NAMALWA (cell line): ENCODE results near the gene FAM170B.
A peak's percentile ranks its signal among the peaks of the same experiment; 100 is the strongest.

Experiments
- DNase-seq: peaks from one replicate; pipeline ENCODE4 v3.0.0-alpha.2; 2015; ENCODE audit warnings: low spot score

FAM170B gene

GRCh38 chr10:49168831-49169500, 35.1 kb upstream of the FAM170B start:
- no peak for DNase-seq

- no peak for DNase-seq
These were observed 34.3 kb upstream of the FAM170B start for GRCh38 chr10:49168171-49168540.

- no peak for DNase-seq
These were observed 33.8 kb upstream of the FAM170B start for GRCh38 chr10:49167425-49168170.

GRCh38 chr10:49166484-49167400, 32.9 kb upstream of the FAM170B start:
- DNase-seq = no peak

- no peak for DNase-seq
These were observed 32.1 kb upstream of the FAM170B start for GRCh38 chr10:49165821-49166483.

GRCh38 chr10:49165259-49165658, 31.4 kb upstream of the FAM170B start:
- DNase-seq = no peak

- DNase-seq = peak; percentile 92
These were observed 30.9 kb upstream of the FAM170B start for GRCh38 chr10:49164559-49165188.

GRCh38 chr10:49163741-49164140, 29.9 kb upstream of the FAM170B start:
- DNase-seq = no peak

GRCh38 chr10:49162761-49163310, 29.0 kb upstream of the FAM170B start:
- no peak for DNase-seq

- DNase-seq = no peak
These were observed 28.2 kb upstream of the FAM170B start for GRCh38 chr10:49162063-49162462.

GRCh38 chr10:49161411-49161997, 27.7 kb upstream of the FAM170B start:
- peak; percentile 36 for DNase-seq

GRCh38 chr10:49160814-49161213, 27.0 kb upstream of the FAM170B start:
- DNase-seq = no peak

- DNase-seq = no peak
These were observed 26.3 kb upstream of the FAM170B start for GRCh38 chr10:49160110-49160509.

- no peak for DNase-seq
These were observed 25.1 kb upstream of the FAM170B start for GRCh38 chr10:49158915-49159314.

- DNase-seq = no peak
These were observed 24.6 kb upstream of the FAM170B start for GRCh38 chr10:49158404-49158803.

GRCh38 chr10:49157229-49157628, 23.4 kb upstream of the FAM170B start:
- DNase-seq = no peak

GRCh38 chr10:49154641-49155040, 20.8 kb upstream of the FAM170B start:
- DNase-seq = no peak

GRCh38 chr10:49153971-49154370, 20.1 kb upstream of the FAM170B start:
- no peak for DNase-seq

GRCh38 chr10:49153115-49153514, 19.3 kb upstream of the FAM170B start:
- DNase-seq = no peak

GRCh38 chr10:49152663-49153062, 18.8 kb upstream of the FAM170B start:
- no peak for DNase-seq

- DNase-seq = no peak
These were observed 18.2 kb upstream of the FAM170B start for GRCh38 chr10:49152037-49152436.
